ENCODE data around the gene SPATS1. TPM values are rescaled to one million over a fixed set of nuclear protein-coding genes. Genes with fewer than 3 reads are reported as not detected.

Gene SPATS1
- total RNA-seq, 2 experiments from 2014 or later = not detected

GRCh38 chr6:44329858-44330257, 12.6 kb upstream of the SPATS1 start:
- POLR2A ChIA-PET = no interaction called here
- H3K9me3 Mint-ChIP-seq (ENCODE audit: low read depth) = no peaks in the 10 kb centered on the region
- intact Hi-C loops (cut with DNase I, micrococcal nuclease) = no loop called here
- no peak overlapping the region for H3K27ac Mint-ChIP-seq
- no peaks in the 10 kb centered on the region for H3K36me3 Mint-ChIP-seq (ENCODE audit: low read depth)
- ATAC-seq (no peak), DNase-seq (no peak)
- no peaks in the 10 kb centered on the region for H3K4me1 Mint-ChIP-seq
- CTCF ChIA-PET = interaction anchor here (0.7 to 2.0 kb wide), 2 partner anchors 61 to 553 kb away, joined by 3 to 10 read pairs; no protein-coding TSS in a partner anchor
- peaks cover 13% of the 10 kb centered on the region for H3K27me3 Mint-ChIP-seq
- H3K4me3 Mint-ChIP-seq = no peak overlapping the region

- no peak overlapping the region for H3K27ac Mint-ChIP-seq
- CTCF ChIA-PET = interaction anchor here (0.6 to 2.6 kb wide), 5 partner anchors 9 to 99 kb away, joined by 3 to 20 read pairs (median 4); partner anchors contain the start of gene AARS2
- H3K36me3 Mint-ChIP-seq (ENCODE audit: low read depth) = no peaks in the 10 kb centered on the region
- DNase-seq (no peak), ATAC-seq (peak; percentile 42)
- H3K9me3 Mint-ChIP-seq (ENCODE audit: low read depth) = no peaks in the 10 kb centered on the region
- H3K27me3 Mint-ChIP-seq = peaks cover 14% of the 10 kb centered on the region
- POLR2A ChIA-PET = interaction anchor here (0.6 kb wide), 1 partner anchor 54 kb away, joined by 3 read pairs; no protein-coding TSS in a partner anchor
- no peaks in the 10 kb centered on the region for H3K4me1 Mint-ChIP-seq
- H3K4me3 Mint-ChIP-seq = no peak overlapping the region
- intact Hi-C loops (cut with DNase I, micrococcal nuclease) = no loop called here
These were observed 9.9 kb upstream of the SPATS1 start for GRCh38 chr6:44332585-44332984.

- intact Hi-C loops (cut with DNase I, micrococcal nuclease) = no loop called here
- POLR2A ChIA-PET = no interaction called here
- Mint-ChIP-seq H3K9me3 (ENCODE audit: low read depth) (no peaks in the 10 kb centered on the region), H3K4me1 (no peaks in the 10 kb centered on the region), H3K27me3 (peaks cover 11% of the 10 kb centered on the region), H3K27ac (no peak overlapping the region), H3K36me3 (ENCODE audit: low read depth) (no peaks in the 10 kb centered on the region), H3K4me3 (no peak overlapping the region)
- DNase-seq (no peak), ATAC-seq (no peak)
- CTCF ChIA-PET = interaction anchor here (0.6 to 2.6 kb wide), 7 partner anchors 11 to 136 kb away, joined by 3 to 20 read pairs (median 3); partner anchors contain the start of gene AARS2
These were observed 9.1 kb upstream of the SPATS1 start for GRCh38 chr6:44333273-44333919.

GRCh38 chr6:44333942-44334341, 8.5 kb upstream of the SPATS1 start:
- CTCF ChIA-PET = interaction anchor here (0.6 to 1.9 kb wide), 4 partner anchors 11 to 66 kb away, joined by 3 to 20 read pairs (median 5); partner anchors contain the start of gene AARS2
- Mint-ChIP-seq H3K9me3 (ENCODE audit: low read depth) (no peaks in the 10 kb centered on the region), H3K4me1 (no peaks in the 10 kb centered on the region), H3K36me3 (ENCODE audit: low read depth) (no peaks in the 10 kb centered on the region), H3K27ac (no peak overlapping the region), H3K4me3 (no peak overlapping the region), H3K27me3 (peaks cover 8% of the 10 kb centered on the region)
- POLR2A ChIA-PET = interaction anchor here (0.5 kb wide), 1 partner anchor 222 kb away, joined by 3 read pairs; no protein-coding TSS in a partner anchor
- intact Hi-C loops (cut with DNase I, micrococcal nuclease) = no loop called here
- DNase-seq (no peak), ATAC-seq (no peak)

GRCh38 chr6:44335631-44336030, 6.8 kb upstream of the SPATS1 start:
- Mint-ChIP-seq H3K4me1 (peaks cover 5% of the 10 kb centered on the region), H3K27me3 (peaks cover 7% of the 10 kb centered on the region), H3K36me3 (ENCODE audit: low read depth) (no peaks in the 10 kb centered on the region), H3K27ac (no peak overlapping the region), H3K4me3 (no peak overlapping the region), H3K9me3 (ENCODE audit: low read depth) (no peaks in the 10 kb centered on the region)
- ATAC-seq (no peak), DNase-seq (no peak)
- POLR2A ChIA-PET = interaction anchor here (0.6 to 1.0 kb wide), 2 partner anchors 67 to 78 kb away, joined by 3 to 4 read pairs; no protein-coding TSS in a partner anchor
- CTCF ChIA-PET = interaction anchor here (0.6 to 4.2 kb wide), 6 partner anchors 11 to 1502 kb away, joined by 3 to 30 read pairs (median 4); partner anchors contain the start of gene AARS2
- intact Hi-C loops (cut with DNase I, micrococcal nuclease) = loop anchor here in 1 of 2 experiments (5.0 kb wide), 1 partner anchor 183 kb away; no protein-coding TSS in a partner anchor

- H3K27ac Mint-ChIP-seq = no peak overlapping the region
- ChIA-PET POLR2A (interaction anchor here (0.6 kb wide), 1 partner anchor 235 kb away, joined by 4 read pairs; no protein-coding TSS in a partner anchor), CTCF (interaction anchor here (0.6 to 4.2 kb wide), 27 partner anchors 7 to 521 kb away, joined by 3 to 56 read pairs (median 4); partner anchors contain the start of genes AARS2, NFKBIE, SLC35B2 and TMEM151B)
- no peaks in the 10 kb centered on the region for H3K36me3 Mint-ChIP-seq (ENCODE audit: low read depth)
- peaks cover 15% of the 10 kb centered on the region for H3K27me3 Mint-ChIP-seq
- peaks cover 5% of the 10 kb centered on the region for H3K4me1 Mint-ChIP-seq
- intact Hi-C loops (cut with DNase I, micrococcal nuclease) = loop anchor here (1.0 to 5.0 kb wide), 6 partner anchors 70 to 568 kb away; partner anchors contain the start of gene VEGFA (in 1 of the 2)
- peak; percentile 84 for ATAC-seq
- DNase-seq = peak; percentile 81
- no peak overlapping the region for H3K4me3 Mint-ChIP-seq
- no peaks in the 10 kb centered on the region for H3K9me3 Mint-ChIP-seq (ENCODE audit: low read depth)
These were observed 4.0 kb upstream of the SPATS1 start for GRCh38 chr6:44338228-44339122.

- ATAC-seq = no peak
- ChIA-PET POLR2A (interaction anchor here (0.6 to 0.7 kb wide), 2 partner anchors 8 to 84 kb away, joined by 4 to 7 read pairs; no protein-coding TSS in a partner anchor), CTCF (interaction anchor here (0.5 to 3.9 kb wide), 17 partner anchors 8 to 672 kb away, joined by 3 to 56 read pairs (median 4); partner anchors contain the start of genes SLC35B2 and TMEM151B)
- no peak overlapping the region for H3K4me3 Mint-ChIP-seq
- no peaks in the 10 kb centered on the region for H3K9me3 Mint-ChIP-seq (ENCODE audit: low read depth)
- DNase-seq = no peak
- intact Hi-C loops (cut with DNase I, micrococcal nuclease) = loop anchor here in 1 of 2 experiments (2.0 to 5.0 kb wide), 2 partner anchors 187 to 568 kb away; partner anchors contain the start of gene VEGFA
- peaks cover 23% of the 10 kb centered on the region for H3K27me3 Mint-ChIP-seq
- H3K27ac Mint-ChIP-seq = no peak overlapping the region
- H3K4me1 Mint-ChIP-seq = peaks cover 5% of the 10 kb centered on the region
- no peaks in the 10 kb centered on the region for H3K36me3 Mint-ChIP-seq (ENCODE audit: low read depth)
These were observed 3.1 kb upstream of the SPATS1 start for GRCh38 chr6:44339301-44339700.

- no peaks in the 10 kb centered on the region for H3K9me3 Mint-ChIP-seq (ENCODE audit: low read depth)
- ChIA-PET POLR2A (interaction anchor here (0.6 to 0.7 kb wide), 4 partner anchors 8 to 264 kb away, joined by 3 to 7 read pairs (median 4); no protein-coding TSS in a partner anchor), CTCF (interaction anchor here (0.5 to 3.9 kb wide), 12 partner anchors 9 to 673 kb away, joined by 3 to 56 read pairs (median 4); partner anchors contain the start of genes SLC35B2 and TMEM151B)
- intact Hi-C loops (cut with DNase I, micrococcal nuclease) = loop anchor here in 1 of 2 experiments (2.0 to 5.0 kb wide), 2 partner anchors 188 to 569 kb away; partner anchors contain the start of gene VEGFA
- peak; percentile 48 for DNase-seq
- peaks cover 5% of the 10 kb centered on the region for H3K4me1 Mint-ChIP-seq
- no peak overlapping the region for H3K27ac Mint-ChIP-seq
- ATAC-seq = peak; percentile 90
- H3K4me3 Mint-ChIP-seq = no peak overlapping the region
- no peaks in the 10 kb centered on the region for H3K36me3 Mint-ChIP-seq (ENCODE audit: low read depth)
- peaks cover 30% of the 10 kb centered on the region for H3K27me3 Mint-ChIP-seq
These were observed 2.5 kb upstream of the SPATS1 start for GRCh38 chr6:44339763-44340625.

- ChIA-PET POLR2A (interaction anchor here (0.5 kb wide), 1 partner anchor 15 kb away, joined by 4 read pairs; no protein-coding TSS in a partner anchor), CTCF (interaction anchor here (0.6 to 1.6 kb wide), 4 partner anchors 9 to 181 kb away, joined by 3 to 4 read pairs (median 4); no protein-coding TSS in a partner anchor)
- DNase-seq (no peak), ATAC-seq (no peak)
- Mint-ChIP-seq H3K4me1 (peaks cover 5% of the 10 kb centered on the region), H3K4me3 (no peak overlapping the region), H3K27ac (no peak overlapping the region), H3K27me3 (peaks cover 31% of the 10 kb centered on the region), H3K9me3 (ENCODE audit: low read depth) (no peaks in the 10 kb centered on the region), H3K36me3 (ENCODE audit: low read depth) (no peaks in the 10 kb centered on the region)
- intact Hi-C loops (cut with DNase I, micrococcal nuclease) = no loop called here
These were observed 1.2 kb upstream of the SPATS1 start for GRCh38 chr6:44341095-44341890.

Measured in activated CD4-positive, alpha-beta T cell treated with anti-CD3 and anti-CD28 coated beads for 36 hours (primary cell).